A549 treated with CpdA at 1 μM for 4 hours (cell line): Measurements from ENCODE around the gene SART1. TPM values are rescaled to one million over a fixed set of nuclear protein-coding genes. Genes with fewer than 3 reads are reported as not detected.

ENCODE experiments used
- total RNA-seq: library from RNA; stranded (reverse); fragments of 200-300 nt; extraction: Qiagen RNA extraction; gene quantifications from 5 replicates; pipeline ENCODE4 v1.2.3, GENCODE V29; 2022; ENCODE audit warnings: low read depth

The SART1 gene
- 50.0 to 74.0 TPM (median 63.2 TPM) in 5 replicates for total RNA-seq

GRCh38 chr11:65961267-65962140 lies at the start of gene SART1:
SART1 (plus strand) TSS chr11:65961734; CDS start chr11:65961781, 47 bp downstream.

DNA sequence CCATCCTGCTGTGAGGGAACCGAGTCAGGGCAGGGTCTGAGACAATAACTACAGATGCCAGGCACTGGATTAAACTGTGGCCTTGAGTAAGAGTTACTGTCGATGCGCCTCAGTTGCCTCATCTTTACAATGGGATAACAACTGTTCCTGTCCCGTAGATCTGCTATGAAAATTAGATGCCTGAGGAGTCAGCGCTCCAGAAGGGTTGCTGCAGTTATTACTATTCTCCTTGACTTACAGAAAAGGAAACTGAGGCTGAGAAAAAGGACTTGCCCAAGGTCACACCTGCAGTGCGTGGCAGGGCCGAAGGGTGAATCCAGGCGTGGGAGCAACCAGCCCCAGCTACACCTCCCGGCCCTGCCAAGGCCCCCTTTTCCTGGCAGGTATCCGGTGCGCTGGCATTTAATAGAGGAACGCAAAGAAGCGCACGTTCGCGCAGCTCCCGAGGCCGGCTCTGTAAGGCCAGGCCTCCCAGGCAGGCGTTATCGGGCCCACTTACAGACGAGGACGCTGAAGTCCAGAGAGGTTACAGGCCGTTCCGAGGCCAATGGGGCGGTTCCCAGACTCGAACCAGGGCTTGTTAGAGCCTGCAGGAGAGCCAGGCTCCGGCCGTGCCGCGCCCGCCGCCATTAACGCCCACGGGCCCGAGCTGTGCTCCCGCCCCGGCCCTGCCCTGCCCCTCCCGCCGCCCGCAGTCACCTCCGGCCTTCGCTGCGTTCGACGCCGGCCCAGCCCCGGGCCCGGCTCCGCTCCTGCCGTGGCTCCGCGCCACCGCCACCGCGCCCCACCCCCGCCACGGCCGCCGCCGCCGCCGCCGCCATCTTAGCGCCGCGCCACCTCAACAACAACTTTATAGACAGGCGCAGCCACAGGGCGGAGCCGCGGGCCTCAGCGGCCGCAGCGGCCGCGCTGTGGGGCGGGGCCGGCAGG lies 43.1 kb upstream of the SART1 start, which contains the start of gene C11orf68:
C11orf68 (minus strand) TSS at position 852 of the 930 bp plus-strand sequence; CDS start at position 821, 31 bp downstream.

DNA sequence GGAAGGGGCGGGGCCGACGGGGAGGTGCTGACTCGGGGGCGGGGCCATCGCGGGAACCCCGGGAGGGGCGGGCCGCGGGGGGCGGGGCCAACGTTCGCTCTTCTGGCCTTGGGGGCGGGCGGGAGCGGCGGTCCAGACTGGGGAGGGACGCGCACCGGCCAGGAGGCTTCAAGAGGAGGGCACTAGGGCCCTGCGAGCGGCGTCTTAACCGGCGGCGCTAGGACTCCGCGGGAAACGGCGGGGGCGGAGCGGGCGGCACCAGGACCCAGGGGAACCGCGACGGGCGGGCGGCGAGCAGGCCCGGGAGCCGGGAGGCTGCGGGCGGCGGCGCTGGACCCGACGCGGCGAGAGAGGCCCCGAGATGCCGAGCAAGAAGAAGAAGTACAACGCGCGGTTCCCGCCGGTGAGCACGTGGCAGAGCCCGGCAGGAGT lies 42.4 kb upstream of the SART1 start, which contains the start of gene DRAP1:
DRAP1 (plus strand) TSS at position 286 of the 432 bp plus-strand sequence; CDS start at position 362, 76 bp downstream.

DNA sequence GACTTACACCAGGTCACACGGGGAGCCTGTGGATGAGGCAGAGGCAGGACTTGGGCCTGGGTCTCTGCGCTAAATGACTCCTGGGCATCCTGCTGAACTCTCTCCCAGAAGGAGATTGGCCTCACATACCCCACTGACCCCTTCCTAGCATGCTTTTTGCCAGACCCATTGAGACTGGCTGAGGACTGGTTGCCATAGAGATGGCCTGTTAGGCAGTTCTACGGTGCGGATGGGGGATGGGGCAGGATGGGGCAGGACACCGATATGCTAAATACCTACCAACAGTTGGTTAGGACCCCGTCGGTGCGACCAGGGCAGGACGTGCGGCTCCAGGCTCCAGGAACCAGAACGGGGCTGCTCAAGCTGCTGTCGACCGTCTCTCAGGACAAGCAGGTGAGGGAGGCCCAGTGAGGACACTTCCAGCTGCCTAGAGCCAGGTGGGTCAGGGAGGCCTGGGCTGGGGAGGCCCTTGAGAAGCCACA lies 16.1 kb upstream of the SART1 start, which contains the start of gene TSGA10IP:
TSGA10IP (plus strand) TSS at position 51 of the 482 bp plus-strand sequence; CDS start at position 247, 196 bp downstream.

GRCh38 chr11:66001942-66002647 lies 40.6 kb downstream of the SART1 start, which contains the start of the genes BANF1 and EIF1AD:
BANF1 (plus strand) TSS chr11:66002503; CDS start chr11:66003251, 748 bp downstream.
EIF1AD (minus strand) TSS chr11:66002157; CDS start chr11:66000389, 1,768 bp downstream.

GRCh38 chr11:66011785-66012303 lies 50.3 kb downstream of the SART1 start, which contains the start of gene CST6:
CST6 (plus strand) TSS chr11:66012008; CDS start chr11:66012045, 37 bp downstream.

DNA sequence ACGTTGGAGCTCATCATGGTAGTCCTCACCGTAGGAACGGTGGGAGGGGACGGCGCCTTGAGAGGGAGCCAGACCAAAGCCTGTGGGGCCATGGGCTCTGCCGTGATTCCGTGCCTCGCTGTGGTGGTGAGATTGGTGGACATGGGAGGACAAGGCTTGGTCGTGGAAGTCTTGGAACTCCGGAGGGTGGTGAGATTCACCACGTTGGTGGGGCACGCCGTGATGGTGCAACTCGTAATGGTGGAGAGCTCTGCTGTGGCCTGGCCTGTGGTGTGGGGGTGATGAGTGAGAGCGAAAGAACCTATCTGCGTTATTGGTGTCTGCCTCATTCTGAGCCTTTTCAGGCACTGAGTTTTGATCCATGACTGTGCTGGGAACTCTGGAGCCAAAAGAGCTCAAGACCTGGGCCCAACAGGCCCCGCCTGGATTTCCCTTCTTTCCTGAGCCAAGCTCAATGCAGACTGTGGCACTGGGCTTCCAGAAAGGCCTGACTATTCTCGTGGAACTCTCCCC lies 64.5 kb downstream of the SART1 start, which contains the start of gene CATSPER1:
CATSPER1 (minus strand) TSS at position 463 of the 513 bp plus-strand sequence; CDS start at position 363, 100 bp downstream.

Other genes starting within 250 kb of the SART1 start
- 38.5 to 51.3 TPM (median 50.2 TPM) in 5 replicates for gene KAT5, start 249.5 kb upstream of the SART1 start, total RNA-seq
- gene RNASEH2C, start 240.9 kb upstream of the SART1 start, total RNA-seq: 32.5 to 54.6 TPM (median 48.4 TPM) in 5 replicates
- gene AP5B1, start 180.8 kb upstream of the SART1 start, total RNA-seq: 8.6 to 13.0 TPM (median 11.2 TPM) in 5 replicates
- 0.02 to 0.08 TPM (median 0.06 TPM) in 3 of 5 replicates, not detected in the others for gene OVOL1, start 174.7 kb upstream of the SART1 start, total RNA-seq
- 0.05 to 0.19 TPM (median 0.07 TPM) in 4 of 5 replicates, not detected in the other for gene SNX32, start 127.8 kb upstream of the SART1 start, total RNA-seq
- gene CFL1, start 103.6 kb upstream of the SART1 start, total RNA-seq: 1,786 to 2,400 TPM (median 2,293 TPM) in 5 replicates
- gene MUS81, start 101.3 kb upstream of the SART1 start, total RNA-seq: 25.0 to 36.6 TPM (median 33.2 TPM) in 5 replicates
- 0.71 to 1.1 TPM (median 0.85 TPM) in 5 replicates for gene EFEMP2, start 88.9 kb upstream of the SART1 start, total RNA-seq
- gene CTSW, start 81.9 kb upstream of the SART1 start, total RNA-seq: 0.10 TPM in 1 of 5 replicates, not detected in the others
- gene FIBP, start 73.3 kb upstream of the SART1 start, total RNA-seq: 71.9 to 92.3 TPM (median 85.6 TPM) in 5 replicates
- 27.2 to 52.3 TPM (median 48.0 TPM) in 5 replicates for gene CCDC85B, start 71.1 kb upstream of the SART1 start, total RNA-seq
- 165 to 273 TPM (median 211 TPM) in 5 replicates for gene FOSL1, start 61.3 kb upstream of the SART1 start, total RNA-seq
- 45.7 to 71.2 TPM (median 65.8 TPM) in 5 replicates for gene C11orf68, start 42.7 kb upstream of the SART1 start, total RNA-seq
- 191 to 310 TPM (median 242 TPM) in 5 replicates for gene DRAP1, start 42.3 kb upstream of the SART1 start, total RNA-seq
- gene TSGA10IP, start 16.3 kb upstream of the SART1 start, total RNA-seq: not detected in 5 replicates
- gene EIF1AD, start 40.4 kb downstream of the SART1 start, total RNA-seq: 37.6 to 53.5 TPM (median 39.8 TPM) in 5 replicates
- gene BANF1, start 40.8 kb downstream of the SART1 start, total RNA-seq: 373 to 502 TPM (median 480 TPM) in 5 replicates
- gene CST6, start 50.3 kb downstream of the SART1 start, total RNA-seq: not detected in 5 replicates
- gene CATSPER1, start 64.7 kb downstream of the SART1 start, total RNA-seq: 1.2 to 2.0 TPM (median 1.3 TPM) in 5 replicates
- gene GAL3ST3, start 87.4 kb downstream of the SART1 start, total RNA-seq: not detected in 5 replicates
- 170 to 182 TPM (median 175 TPM) in 5 replicates for gene SF3B2, start 90.6 kb downstream of the SART1 start, total RNA-seq
- 45.0 to 72.8 TPM (median 63.4 TPM) in 5 replicates for gene PACS1, start 108.5 kb downstream of the SART1 start, total RNA-seq